Mucosa of rectum (tissue), 2 donors: Measurements from ENCODE around the gene TBKBP1.

Experiments
- H3K27ac ChIP-seq, 2 donors: one replicate each; pipeline ENCODE4 v1.7.0; 2013; ENCODE audit warnings: inconsistent platforms in 2 of 2, low read depth in 2 of 2, low read length in 2 of 2
- H3K27me3 ChIP-seq, 2 donors: one replicate each; pipeline ENCODE4 v1.7.0; 2013; ENCODE audit warnings: low read length in 2 of 2; ENCODE audit not compliant: control insufficient read depth in 2 of 2, insufficient read depth in 2 of 2
- H3K36me3 ChIP-seq, 2 donors: one replicate each; pipeline ENCODE4 v1.7.0; 2013; ENCODE audit warnings: low read length in 2 of 2; ENCODE audit not compliant: control insufficient read depth in 2 of 2, insufficient read depth in 2 of 2
- H3K4me1 ChIP-seq, 2 donors: one replicate each; pipeline ENCODE4 v1.7.0; 2013; ENCODE audit warnings: low read length in 2 of 2, mild to moderate bottlenecking in 1 of 2; ENCODE audit not compliant: control insufficient read depth in 2 of 2, insufficient read depth in 2 of 2
- H3K4me3 ChIP-seq, 2 donors: one replicate each; pipeline ENCODE4 v1.7.0; 2013; ENCODE audit warnings: low read length in 2 of 2
- H3K9ac ChIP-seq, 2 donors: one replicate each; pipeline ENCODE4 v1.7.0; 2013; ENCODE audit warnings: low read length in 2 of 2, low read depth in 1 of 2, mild to moderate bottlenecking in 1 of 2
- H3K9me3 ChIP-seq, 2 donors: one replicate each; pipeline ENCODE4 v1.7.0; 2013; ENCODE audit warnings: low read length in 2 of 2; ENCODE audit not compliant: control insufficient read depth in 2 of 2
- donor health status: healthy.
- donor health status: Normal muscosa, but diverticular disease.

Gene TBKBP1

GRCh38 chr17:47705536-47706530 is 11.9 kb downstream of the TBKBP1 start:
- no peaks in the 10 kb centered on the region for H3K9me3 ChIP-seq
- H3K36me3 ChIP-seq, result no peaks in the 10 kb centered on the region
- H3K4me3 ChIP-seq, result no peak overlapping the region
- H3K27me3 ChIP-seq, result no peaks in the 10 kb centered on the region
- H3K27ac ChIP-seq, result no peak overlapping the region
- peaks cover 2 to 7% of the 10 kb centered on the region in 2 donors for H3K4me1 ChIP-seq
- H3K9ac ChIP-seq, result no peak overlapping the region

DNA sequence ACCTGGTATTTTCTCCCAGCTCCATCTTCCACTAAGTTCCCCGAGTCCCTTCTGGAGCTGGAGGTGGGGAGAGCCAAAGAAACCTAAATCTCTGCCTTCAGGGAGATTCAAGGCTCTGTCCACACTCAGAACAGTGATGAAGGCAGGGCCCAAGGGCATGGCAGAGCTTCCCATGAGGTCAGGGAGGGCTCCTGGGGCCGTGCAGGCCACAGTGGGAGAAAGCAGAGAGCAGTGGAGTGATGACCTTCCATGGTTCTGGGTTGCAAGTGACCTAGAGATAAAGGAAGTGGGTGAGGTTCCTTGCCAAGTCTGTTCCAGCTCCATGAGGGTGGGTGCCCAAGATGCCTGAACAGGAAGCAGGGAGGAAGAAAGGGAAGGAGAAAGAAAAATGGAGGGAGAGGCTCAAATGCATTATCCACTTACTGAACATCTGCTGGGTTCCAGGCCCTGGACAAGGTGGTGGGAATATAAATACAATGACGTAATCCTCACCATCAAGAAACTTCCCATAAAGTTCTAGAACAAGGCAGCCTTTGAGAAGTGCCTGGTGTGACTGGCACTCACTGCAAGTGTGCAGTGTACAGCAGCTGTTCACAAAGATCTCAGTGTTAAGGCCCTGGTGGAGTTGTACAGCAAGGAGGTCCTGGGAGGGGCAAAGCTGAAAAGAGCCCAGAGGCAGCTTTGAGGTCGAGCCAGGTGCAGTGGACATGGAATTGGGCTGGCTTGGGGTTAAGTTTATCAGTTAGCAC is 13.3 kb downstream of the TBKBP1 start:
- H3K9me3 ChIP-seq, result no peaks in the 10 kb centered on the region
- H3K4me3 ChIP-seq, result no peak overlapping the region
- no peak overlapping the region for H3K27ac ChIP-seq
- H3K4me1 ChIP-seq, result peaks cover 2 to 7% of the 10 kb centered on the region in 2 donors
- H3K9ac ChIP-seq, result no peak overlapping the region
- H3K27me3 ChIP-seq, result no peaks in the 10 kb centered on the region
- H3K36me3 ChIP-seq, result no peaks in the 10 kb centered on the region

DNA sequence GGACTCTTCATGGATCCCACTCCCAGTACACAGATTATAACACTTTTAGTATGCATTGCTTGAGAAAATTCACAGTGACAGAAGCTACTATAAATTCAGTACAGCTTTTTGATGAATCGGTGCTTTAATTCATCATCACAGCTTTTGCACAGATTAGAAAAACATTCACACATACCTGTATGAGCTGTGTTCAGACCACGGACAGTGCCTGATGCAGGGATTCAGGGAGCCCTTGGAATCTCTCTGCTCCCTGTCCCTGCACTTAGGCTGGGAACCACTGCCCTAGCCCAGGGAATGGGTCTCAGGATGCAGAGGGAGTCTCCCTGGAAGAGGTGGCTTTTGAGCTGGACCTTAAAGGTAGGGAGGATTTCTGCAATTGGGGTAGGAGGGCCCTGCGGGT is 13.9 kb downstream of the TBKBP1 start:
- H3K36me3 ChIP-seq, result no peaks in the 10 kb centered on the region
- H3K9ac ChIP-seq, result no peak overlapping the region
- peaks cover 0 to 1% of the 10 kb centered on the region in 2 donors for H3K27me3 ChIP-seq
- no peak overlapping the region for H3K27ac ChIP-seq
- no peaks in the 10 kb centered on the region for H3K9me3 ChIP-seq
- peaks cover 2 to 7% of the 10 kb centered on the region in 2 donors for H3K4me1 ChIP-seq
- H3K4me3 ChIP-seq, result no peak overlapping the region

GRCh38 chr17:47708312-47708863 is 14.4 kb downstream of the TBKBP1 start:
- peaks cover 0 to 6% of the 10 kb centered on the region in 2 donors for H3K27me3 ChIP-seq
- no peak overlapping the region for H3K4me3 ChIP-seq
- no peak overlapping the region for H3K27ac ChIP-seq
- no peaks in the 10 kb centered on the region for H3K9me3 ChIP-seq
- no peaks in the 10 kb centered on the region for H3K36me3 ChIP-seq
- peaks cover 2 to 7% of the 10 kb centered on the region in 2 donors for H3K4me1 ChIP-seq
- no peak overlapping the region for H3K9ac ChIP-seq

- H3K4me1 ChIP-seq, result peaks cover under 1 to 7% of the 10 kb centered on the region in 2 donors
- H3K27ac ChIP-seq, result no peak overlapping the region
- H3K9me3 ChIP-seq, result no peaks in the 10 kb centered on the region
- peak overlapping the region in 1 of 2 donors; percentile 41 for H3K4me3 ChIP-seq
- H3K36me3 ChIP-seq, result no peaks in the 10 kb centered on the region
- peaks cover 0 to 6% of the 10 kb centered on the region in 2 donors for H3K27me3 ChIP-seq
- H3K9ac ChIP-seq, result peak overlapping the region in 1 of 2 donors; percentile 49
These were observed 15.0 kb downstream of the TBKBP1 start for GRCh38 chr17:47708864-47709541.

DNA sequence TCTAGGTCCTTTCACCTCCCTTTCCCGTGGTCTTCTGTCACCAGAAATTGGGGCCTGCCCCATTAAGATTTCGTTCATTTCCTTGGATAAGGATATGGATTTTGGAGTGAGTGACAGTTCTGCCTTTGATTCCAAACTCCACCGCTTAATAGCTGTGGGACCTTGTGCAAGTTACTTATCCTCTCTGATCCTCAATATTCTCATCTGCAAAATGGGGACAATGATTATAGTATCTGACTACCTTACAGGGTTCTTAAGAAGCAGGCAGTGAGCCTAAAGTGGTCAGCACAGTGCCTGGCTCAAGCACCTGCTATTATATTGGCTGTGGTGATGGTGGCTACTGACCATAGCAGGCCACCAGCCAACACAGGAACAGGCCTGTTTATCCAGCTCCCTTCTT is 15.6 kb downstream of the TBKBP1 start:
- Histone ChIP-seq H3K27ac (no peak overlapping the region), H3K9ac (no peak overlapping the region), H3K4me3 (no peak overlapping the region), H3K27me3 (peaks cover 0 to 6% of the 10 kb centered on the region in 2 donors), H3K4me1 (peaks cover 0 to 7% of the 10 kb centered on the region in 2 donors), H3K36me3 (no peaks in the 10 kb centered on the region), H3K9me3 (no peaks in the 10 kb centered on the region)

GRCh38 chr17:47711366-47712099 is 17.6 kb downstream of the TBKBP1 start:
- H3K27me3 ChIP-seq, result peaks cover 0 to 6% of the 10 kb centered on the region in 2 donors
- H3K36me3 ChIP-seq, result no peaks in the 10 kb centered on the region
- H3K9me3 ChIP-seq, result no peaks in the 10 kb centered on the region
- no peak overlapping the region for H3K27ac ChIP-seq
- H3K4me3 ChIP-seq, result no peak overlapping the region
- no peak overlapping the region for H3K9ac ChIP-seq
- H3K4me1 ChIP-seq, result peaks cover 0 to 7% of the 10 kb centered on the region in 2 donors

- no peaks in the 10 kb centered on the region for H3K36me3 ChIP-seq
- H3K9ac ChIP-seq, result no peak overlapping the region
- H3K9me3 ChIP-seq, result no peaks in the 10 kb centered on the region
- H3K4me3 ChIP-seq, result no peak overlapping the region
- no peak overlapping the region for H3K27ac ChIP-seq
- H3K27me3 ChIP-seq, result peaks cover 0 to 6% of the 10 kb centered on the region in 2 donors
- H3K4me1 ChIP-seq, result no peaks in the 10 kb centered on the region
These were observed 18.5 kb downstream of the TBKBP1 start for GRCh38 chr17:47712330-47713023.
